ENCODE measurements around the gene FGG.

GRCh38 chr4:154582723-154583122, 29.7 kb downstream of the FGG start:
- TF ChIP-seq, protein P1, sequence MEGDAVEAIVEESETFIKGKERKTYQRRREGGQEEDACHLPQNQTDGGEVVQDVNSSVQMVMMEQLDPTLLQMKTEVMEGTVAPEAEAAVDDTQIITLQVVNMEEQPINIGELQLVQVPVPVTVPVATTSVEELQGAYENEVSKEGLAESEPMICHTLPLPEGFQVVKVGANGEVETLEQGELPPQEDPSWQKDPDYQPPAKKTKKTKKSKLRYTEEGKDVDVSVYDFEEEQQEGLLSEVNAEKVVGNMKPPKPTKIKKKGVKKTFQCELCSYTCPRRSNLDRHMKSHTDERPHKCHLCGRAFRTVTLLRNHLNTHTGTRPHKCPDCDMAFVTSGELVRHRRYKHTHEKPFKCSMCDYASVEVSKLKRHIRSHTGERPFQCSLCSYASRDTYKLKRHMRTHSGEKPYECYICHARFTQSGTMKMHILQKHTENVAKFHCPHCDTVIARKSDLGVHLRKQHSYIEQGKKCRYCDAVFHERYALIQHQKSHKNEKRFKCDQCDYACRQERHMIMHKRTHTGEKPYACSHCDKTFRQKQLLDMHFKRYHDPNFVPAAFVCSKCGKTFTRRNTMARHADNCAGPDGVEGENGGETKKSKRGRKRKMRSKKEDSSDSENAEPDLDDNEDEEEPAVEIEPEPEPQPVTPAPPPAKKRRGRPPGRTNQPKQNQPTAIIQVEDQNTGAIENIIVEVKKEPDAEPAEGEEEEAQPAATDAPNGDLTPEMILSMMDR (IDR thresholded peaks at IDR 0.05) = no peak
- no peak for TF ChIP-seq EP300 (IDR thresholded peaks at IDR 0.05)
- no peak for TF ChIP-seq POLR2AphosphoS5 (IDR thresholded peaks at IDR 0.05)

All from suprapubic skin (tissue), 4 donors.